HepG2 (cell line): ENCODE results near the gene DCN. TPM values are rescaled to one million over a fixed set of nuclear protein-coding genes. Genes with fewer than 3 reads are reported as not detected.

Source experiments
- ATAC-seq: fragments of 200-7000 bp; cut with Tn5 transposase; 3 replicates; pipeline ENCODE4 v1.9.1; 2020; ENCODE audit warnings: mild to moderate bottlenecking, moderate library complexity
- BruUV-seq: library from RNA; stranded (reverse); fragments of 400-500 nt; replicated peaks from 2 replicates; lab custom pipeline; 2021; lab: Mats Ljungman, UMichigan
- CTCF ChIA-PET: fragments of 300-600 bp; formaldehyde crosslinking; extraction: SDS; loops from one replicate; lab custom pipeline; 2021; ENCODE audit warnings: low total read pairs, inconsistent platforms, low intra/inter-chr PET ratio; lab: Yijun Ruan, JAX
- POLR2A ChIA-PET: fragments of 350-600 bp; sonication (Branson Sonifier 250); formaldehyde crosslinking; loops from one replicate; lab custom pipeline; 2020; ENCODE audit warnings: antibody characterized with exemption, inconsistent platforms; lab: Yijun Ruan, JAX
- DNase-seq: peaks from one replicate; pipeline ENCODE4 v3.0.0-alpha.2; 2015; ENCODE audit warnings: low spot score
- FAIRE-seq: peaks from 3 replicates; lab custom pipeline; 2011; peaks lifted over from hg19 to GRCh38; lab: Jason Lieb, UNC
- H2AFZ ChIP-seq: one replicate; pipeline ENCODE4 v1.6.1; 2011; ENCODE audit warnings: low read length, inconsistent platforms
- H3K27ac ChIP-seq: fragments of 300-600 bp; 3 replicates; pipeline ENCODE4 v1.8.0; 2011; ENCODE audit warnings: mixed run types, mild to moderate bottlenecking, mixed read lengths, low read length, inconsistent platforms; ENCODE audit not compliant: insufficient read depth; ENCODE audit errors: extremely low read length
- H3K27me3 ChIP-seq, 2 experiments: fragments of 200-600 bp in 1 of 2; 2 replicates in 1 of 2; 3 replicates in 1 of 2; pipeline versions ENCODE4 v1.6.0 to v1.8.0; 2011; ENCODE audit warnings: low read length in 2 of 2, mild to moderate bottlenecking in 2 of 2, moderate library complexity in 2 of 2, inconsistent platforms in 1 of 2; ENCODE audit not compliant: insufficient read depth in 2 of 2, control insufficient read depth in 1 of 2
- H3K36me3 ChIP-seq, 2 experiments: fragments of 200-600 bp in 1 of 2; replicated peaks in 1 of 2; 2 replicates in 1 of 2; 3 replicates in 1 of 2; pipeline versions ENCODE4 v1.5.1 to v1.8.0; 2011; ENCODE audit warnings: low read length in 2 of 2, inconsistent platforms in 1 of 2; ENCODE audit not compliant: insufficient read depth in 2 of 2, control insufficient read depth in 1 of 2
- H3K4me1 ChIP-seq: 2 replicates; pipeline ENCODE4 v1.5.1; 2012; ENCODE audit warnings: low read length, inconsistent platforms; ENCODE audit not compliant: insufficient read depth
- H3K4me2 ChIP-seq: 2 replicates; pipeline ENCODE4 v1.6.0; 2011; ENCODE audit warnings: low read depth, low read length, inconsistent platforms
- H3K4me3 ChIP-seq, 3 experiments: fragments of 200-600 bp in 1 of 3; sonication (generic), shearing (Covaris generic) in 1 of 3; replicated peaks in 1 of 3; 2 replicates each; pipeline ENCODE4 v1.5.1; 2011 to 2016; ENCODE audit warnings: low read length in 3 of 3, inconsistent platforms in 2 of 3, low read depth in 2 of 3, mild to moderate bottlenecking in 2 of 3, control low read depth in 1 of 3, mixed read lengths in 1 of 3; ENCODE audit not compliant: insufficient read depth in 1 of 3
- H3K79me2 ChIP-seq: one replicate; pipeline ENCODE4 v1.6.1; 2011; ENCODE audit warnings: low read length, inconsistent platforms; ENCODE audit not compliant: insufficient read depth
- H3K9ac ChIP-seq: 2 replicates; pipeline ENCODE4 v1.6.0; 2011; ENCODE audit warnings: mild to moderate bottlenecking, low read depth, low read length, inconsistent platforms; ENCODE audit not compliant: insufficient read depth
- H3K9me3 ChIP-seq: 2 replicates; pipeline ENCODE4 v1.5.1; 2012; ENCODE audit warnings: mild to moderate bottlenecking, low read length
- H4K20me1 ChIP-seq: 2 replicates; pipeline ENCODE4 v1.6.0; 2011; ENCODE audit warnings: inconsistent platforms, mild to moderate bottlenecking, low read length, moderate library complexity; ENCODE audit not compliant: insufficient read depth
- ATRX ChIP-seq: sonication (generic); formaldehyde crosslinking; IDR thresholded peaks from 2 replicates; pipeline ENCODE4 v1.4.0; 2020; ENCODE audit warnings: missing genetic modification reagents, borderline replicate concordance
- BRCA1 ChIP-seq: sonication (generic); formaldehyde crosslinking; IDR thresholded peaks from 2 replicates; pipeline ENCODE4 v1.4.0; 2020; ENCODE audit warnings: missing genetic modification reagents
- SKIL ChIP-seq: sonication (generic); formaldehyde crosslinking; IDR thresholded peaks from 2 replicates; pipeline ENCODE4 v1.8.0; 2022; ENCODE audit warnings: missing genetic modification reagents, mild to moderate bottlenecking, moderate library complexity, borderline replicate concordance
- SRSF9 ChIP-seq: fragments of 200-400 bp; formaldehyde crosslinking; IDR thresholded peaks from 2 replicates; pipeline ENCODE4 v1.6.1; 2018; ENCODE audit warnings: borderline replicate concordance, mild to moderate bottlenecking, low read depth, low read length; ENCODE audit not compliant: insufficient read depth, poor library complexity, severe bottlenecking
- THAP9 ChIP-seq: sonication (generic); formaldehyde crosslinking; IDR thresholded peaks from 2 replicates; pipeline ENCODE4; 2020; ENCODE audit warnings: missing genetic modification reagents, mild to moderate bottlenecking, borderline replicate concordance
- TOPORS ChIP-seq: sonication (generic); formaldehyde crosslinking; IDR thresholded peaks from 2 replicates; pipeline ENCODE4 v1.8.0; 2023; ENCODE audit warnings: mild to moderate bottlenecking, missing genetic modification reagents
- XRCC5 ChIP-seq: fragments of 200-400 bp; formaldehyde crosslinking; optimal IDR thresholded peaks from 2 replicates; pipeline ENCODE3; 2017; ENCODE audit warnings: mild to moderate bottlenecking, low read length
- ZNF274 ChIP-seq: sonication (generic); formaldehyde crosslinking; IDR thresholded peaks from 2 replicates; pipeline ENCODE4 v1.5.1; 2020; ENCODE audit warnings: mild to moderate bottlenecking, missing genetic modification reagents
- ZNF282 ChIP-seq: fragments of 450-650 bp; IDR thresholded peaks from 2 replicates; pipeline ENCODE4 v1.6.1; 2018; ENCODE audit not compliant: partially characterized antibody
- ZNF430 ChIP-seq: sonication (generic); formaldehyde crosslinking; IDR thresholded peaks from 2 replicates; pipeline ENCODE4 v1.9.0; 2021; ENCODE audit warnings: mild to moderate bottlenecking, missing genetic modification reagents
- ZSCAN22 ChIP-seq: sonication (generic); formaldehyde crosslinking; IDR thresholded peaks from 2 replicates; pipeline ENCODE4 v1.4.0; 2020; ENCODE audit warnings: mild to moderate bottlenecking, missing genetic modification reagents
- WGBS: methylation state at CpG from one replicate; pipeline ENCODE4 v1.1.6; 2017; ENCODE audit warnings: low lambda C conversion rate; 5-methylcytosine and 5-hydroxymethylcytosine counted together
- in situ Hi-C: cut with HindIII; loops from 2 replicates; pipeline ENCODE4 v1.10.0; 2017; ENCODE audit warnings: low pct_unique_long_range_greater_than_20kb; ENCODE audit not compliant: extremely low pct_ligation_motif_present
- intact Hi-C: fragments of 100-400 bp; cut with micrococcal nuclease; formaldehyde crosslinking; loops from one replicate; pipeline ENCODE4 v1.10.0; 2022; ENCODE audit not compliant: unreplicated experiment
- polyA plus RNA-seq, 8 experiments: library from polyadenylated mRNA; depleted of rRNA in 3 of 8; stranded (reverse) in 7 of 8; unstranded in 1 of 8; fragments of >200 nt; fragmentation: Illumina TruSeq in 4 of 8; extraction: Trizol in 4 of 8; gene quantifications; 2 replicates each; pipeline versions ENCODE4 v1.2.1 to v1.2.3, GENCODE V29; 2011 to 2016; ENCODE audit warnings: low read depth in 4 of 8, missing spikeins in 1 of 8, mixed read lengths in 1 of 8; ENCODE audit not compliant: insufficient read depth in 1 of 8
- total RNA-seq, 5 experiments: library from RNA; depleted of rRNA; stranded (reverse); fragments of >200 nt; fragmentation: Illumina TruSeq; extraction: Trizol; gene quantifications; 2 replicates each; pipeline ENCODE4 v1.2.3, GENCODE V29; 2016; ENCODE audit warnings: low read depth in 1 of 5

Gene DCN
- total and polyA plus RNA-seq, 2 of the 13 experiments (the other 11 are each of a cell fraction or from before 2014, with no cell fraction given), result not detected

- FAIRE-seq (no peak), DNase-seq (no peak), ATAC-seq (no peak)
- Histone ChIP-seq H3K4me2 (no peak overlapping the region), H3K4me1 (no peaks in the 10 kb centered on the region), H3K36me3 (no peaks in the 10 kb centered on the region), H3K9me3 (no peaks in the 10 kb centered on the region), H4K20me1 (no peaks in the 10 kb centered on the region), H3K9ac (no peak overlapping the region), H3K79me2 (no peaks in the 10 kb centered on the region), H3K4me3 (no peak overlapping the region), H3K27me3 (no peaks in the 10 kb centered on the region), H2AFZ (no peak overlapping the region), H3K27ac (no peak overlapping the region)
- no TSS peak for BruUV-seq
- POLR2A ChIA-PET, result no interaction called here
- TF ChIP-seq XRCC5, result no peak
- no peak for TF ChIP-seq SKIL (CRISPR knock-in tag)
- TF ChIP-seq ZSCAN22 (CRISPR knock-in tag), result no peak
- TF ChIP-seq ZNF282, result no peak
- CTCF ChIA-PET, result no interaction called here
- intact Hi-C loops, result no loop called here
- WGBS, result 0% methylated on average over 1 of the region's 1 CpG
- in situ Hi-C loops, result no loop called here
These were observed 44.3 kb upstream of the DCN start for GRCh38 chr12:91226951-91227350.

GRCh38 chr12:91225316-91225715, 42.7 kb upstream of the DCN start:
- in situ Hi-C loops, result no loop called here
- ATAC-seq, result no peak
- intact Hi-C loops, result no loop called here
- DNase-seq, result no peak
- no peak overlapping the region for H3K9ac ChIP-seq
- FAIRE-seq, result no peak
- no peak overlapping the region for H3K4me2 ChIP-seq
- no peaks in the 10 kb centered on the region for H3K36me3 ChIP-seq
- no peaks in the 10 kb centered on the region for H3K9me3 ChIP-seq
- no peak overlapping the region for H3K4me3 ChIP-seq
- no peaks in the 10 kb centered on the region for H3K27me3 ChIP-seq
- H3K4me1 ChIP-seq, result no peaks in the 10 kb centered on the region
- BruUV-seq, result no TSS peak
- no peak overlapping the region for H3K27ac ChIP-seq
- ChIA-PET CTCF (no interaction called here), POLR2A (no interaction called here)
- no peaks in the 10 kb centered on the region for H3K79me2 ChIP-seq
- 0% methylated on average over 1 of the region's 1 CpG for WGBS
- H2AFZ ChIP-seq, result no peak overlapping the region
- no peaks in the 10 kb centered on the region for H4K20me1 ChIP-seq
- TF ChIP-seq SRSF9 (no peak), ZNF430 (no peak), BRCA1 (CRISPR knock-in tag) (no peak), TOPORS (CRISPR knock-in tag) (no peak), THAP9 (CRISPR knock-in tag) (no peak), ZNF274 (CRISPR knock-in tag) (no peak), ATRX (CRISPR knock-in tag) (no peak)
